Right renal pelvis (tissue), 4 donors: Measurements from ENCODE around the gene TTC21A. TPM values are rescaled to one million over a fixed set of nuclear protein-coding genes. Genes with fewer than 3 reads are reported as not detected.
"Not testable (repeated sequence)": the region's sequence is repeated elsewhere in the genome, so short reads cannot be mapped to it uniquely, and the experiment has no call there.

Experiments used
- DNase-seq, 4 donors: peaks; one replicate each; pipeline ENCODE4 v3.0.0-alpha.2; 2013; ENCODE audit warnings: low read depth in 4 of 4, low spot score in 3 of 4, missing footprints in 1 of 4
- polyA plus RNA-seq, 4 donors: library from polyadenylated mRNA; unstranded; fragments of 120-200 nt; gene quantifications; one replicate each; pipeline ENCODE4 v1.2.1, GENCODE V29; 2013; ENCODE audit not compliant: insufficient read length in 4 of 4

TTC21A gene
- polyA plus RNA-seq = 10 to 100 TPM in 1 of 4 donors, 1 to 10 TPM in 3; 5.9 to 10.9 (median 7.5) TPM

DNA sequence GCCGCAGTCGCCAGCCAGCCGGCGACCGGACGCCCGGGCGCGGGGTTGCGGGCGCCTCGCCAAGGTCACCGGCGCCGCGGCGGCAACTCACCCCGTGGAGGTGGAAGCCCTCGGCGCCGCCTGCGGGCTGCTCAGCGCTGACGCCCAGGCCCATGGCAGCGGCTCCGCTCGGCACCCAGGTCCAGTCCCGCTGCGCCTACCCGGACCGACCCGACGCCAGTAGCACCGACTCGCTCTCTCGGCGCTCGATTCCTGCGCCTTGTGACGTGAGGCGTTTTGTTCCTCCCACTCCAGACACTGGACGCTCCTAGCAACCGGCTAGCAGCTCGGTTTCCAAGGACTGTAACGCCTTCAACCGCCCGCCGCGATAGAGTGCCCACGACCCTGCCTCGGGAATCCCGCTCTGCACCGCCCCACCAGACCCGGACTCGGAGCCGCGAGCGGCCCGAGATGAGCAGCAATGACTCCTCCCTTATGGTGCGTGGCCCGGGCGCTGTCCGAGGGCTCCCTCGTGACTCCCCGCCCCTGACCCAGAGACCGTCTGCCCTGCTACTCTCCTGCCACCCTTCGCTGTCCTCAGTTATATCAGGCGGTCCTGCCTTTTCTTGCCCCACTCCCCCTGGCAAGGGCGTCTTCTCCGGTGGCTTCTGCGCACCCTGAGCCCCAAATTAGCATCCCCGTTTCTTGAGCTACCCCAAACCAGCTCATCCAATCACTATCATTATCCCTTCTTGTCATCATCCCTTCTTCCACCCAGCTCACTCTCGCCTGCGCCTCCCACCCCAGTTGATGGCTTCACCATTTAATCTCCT, at the start of gene TTC21A, which contains the start of gene GORASP1:
Gene TTC21A, plus strand, starts transcription at position 293 of the 812 bp plus-strand sequence. Its CDS starts 158 bp downstream, at position 451.
Gene GORASP1, minus strand, starts transcription at position 240 of the 812 bp plus-strand sequence. Its CDS starts 86 bp downstream, at position 154.
- DNase-seq = peak; percentile 84 to 87 (median 86)

GRCh38 chr3:39061228-39061627, 46.3 kb upstream of the TTC21A start:
- not testable (repeated sequence) for DNase-seq

- DNase-seq = no peak
Measured at GRCh38 chr3:39062180-39062579, 45.3 kb upstream of the TTC21A start.

DNA sequence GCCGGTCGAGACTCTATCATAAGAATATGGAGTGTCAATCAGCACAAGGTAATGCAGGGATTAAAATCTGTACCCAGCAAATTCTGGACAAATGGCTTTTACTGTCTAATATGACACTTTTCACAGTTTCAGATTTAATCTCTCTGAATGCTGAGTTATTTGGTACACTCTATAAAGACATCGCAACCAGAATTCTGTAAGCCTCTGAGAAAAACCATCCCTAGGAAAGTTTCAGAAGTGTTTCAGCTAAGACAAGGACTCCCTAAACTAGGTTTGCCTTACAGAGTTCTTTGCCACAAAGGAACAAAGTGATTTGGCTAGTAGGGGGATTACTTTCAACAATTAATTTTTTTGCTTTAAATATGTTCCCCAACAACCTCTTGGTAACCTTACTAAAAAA, 44.3 kb upstream of the TTC21A start:
- no peak for DNase-seq

GRCh38 chr3:39064646-39065045, 42.8 kb upstream of the TTC21A start:
- DNase-seq = no peak

DNA sequence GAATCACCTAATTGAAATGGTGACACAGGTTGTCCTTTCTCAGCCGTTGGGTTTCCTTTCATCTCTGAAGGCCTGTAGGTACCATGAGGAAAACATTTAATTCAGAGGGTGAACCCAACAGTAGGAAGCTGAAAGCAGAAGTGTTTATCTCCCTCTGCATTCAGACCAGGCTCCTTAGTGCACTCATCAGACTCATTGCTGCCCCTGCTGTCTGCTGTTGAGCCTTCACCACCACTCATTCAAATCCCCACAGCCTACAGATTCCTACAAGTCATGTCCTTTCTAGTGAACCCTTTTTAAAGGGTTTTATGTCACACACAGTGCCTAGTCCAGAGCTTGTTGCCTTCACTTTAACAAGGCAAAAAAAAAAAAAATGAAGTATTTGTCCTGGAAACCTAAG, 42.3 kb upstream of the TTC21A start:
- DNase-seq = no peak

DNA sequence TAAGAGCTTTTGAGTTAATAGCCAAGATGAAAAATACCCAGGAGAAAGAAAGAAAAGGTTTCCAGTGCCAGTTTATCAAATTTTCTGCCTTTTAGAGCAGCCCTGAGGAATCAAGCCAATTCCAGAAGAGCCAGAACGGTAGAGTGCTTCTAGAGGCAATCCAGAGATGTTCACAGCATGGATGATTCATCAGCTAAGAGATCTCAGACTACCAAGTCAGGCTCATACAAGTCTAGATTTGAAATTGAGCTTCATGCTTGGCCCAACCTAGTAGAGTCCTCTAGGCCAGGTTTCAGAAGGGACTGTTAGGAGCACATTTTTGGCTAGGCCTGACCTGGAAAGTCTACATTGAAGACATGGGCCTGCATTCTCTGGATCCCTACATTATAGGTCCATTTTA, 40.2 kb upstream of the TTC21A start:
- no peak for DNase-seq

DNA sequence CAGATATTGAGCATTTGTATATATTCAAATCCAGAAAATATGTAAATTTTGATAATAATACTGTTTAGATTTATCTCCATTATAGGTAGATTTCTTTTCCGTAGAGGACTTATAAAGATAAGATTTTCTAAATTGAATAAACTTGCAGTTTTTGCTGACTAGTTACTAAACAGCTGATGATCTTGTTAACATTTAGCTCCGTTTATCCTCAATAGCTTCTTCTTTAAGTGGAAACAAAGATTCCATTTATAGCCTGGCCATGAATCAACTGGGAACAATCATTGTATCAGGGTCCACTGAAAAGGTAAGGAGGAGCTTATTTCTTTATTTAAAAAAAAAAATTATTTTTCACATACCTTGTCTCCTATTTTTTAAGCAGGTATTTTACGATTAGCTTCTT, 38.9 kb upstream of the TTC21A start:
- no peak for DNase-seq

GRCh38 chr3:39075910-39076309, 31.6 kb upstream of the TTC21A start:
- no peak for DNase-seq

DNA sequence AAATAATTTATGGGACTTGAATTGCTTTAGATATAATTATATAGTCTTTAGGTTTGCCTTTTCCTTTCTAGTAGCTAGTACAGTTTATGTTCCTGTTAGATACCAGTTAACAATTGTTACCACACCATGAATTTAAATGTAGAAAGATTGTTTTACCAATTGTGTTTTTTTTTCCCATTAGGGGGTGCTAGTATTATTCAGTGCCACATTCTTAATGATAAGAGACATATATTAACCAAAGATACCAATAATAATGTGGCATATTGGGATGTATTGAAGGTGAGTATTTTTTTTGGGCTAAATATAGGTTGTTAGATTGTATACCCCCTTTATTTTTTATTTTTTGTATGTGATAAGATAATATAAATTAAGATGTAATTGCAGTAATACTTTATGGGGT, 27.9 kb upstream of the TTC21A start:
- DNase-seq = no peak

DNA sequence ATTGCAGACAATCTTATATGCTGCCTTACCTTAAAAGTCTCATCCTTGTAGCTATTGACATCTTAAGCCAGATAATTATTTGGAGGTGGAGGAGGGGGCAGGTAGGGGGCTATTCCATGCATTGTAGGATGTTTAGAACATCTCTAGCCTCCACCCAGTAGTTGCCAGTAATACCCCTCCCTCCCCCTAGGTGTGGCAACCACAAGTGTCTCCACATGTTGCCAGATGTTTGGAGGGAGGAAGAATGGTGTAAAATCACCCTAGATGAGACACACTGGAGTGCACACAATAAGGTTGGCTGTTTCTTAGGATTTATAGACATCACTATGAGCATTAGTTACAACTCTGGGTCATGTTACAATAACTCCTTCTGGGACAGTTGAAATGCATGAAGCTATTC, 27.5 kb upstream of the TTC21A start:
- no peak for DNase-seq

- DNase-seq = no peak
Measured at GRCh38 chr3:39082666-39083313, 24.7 kb upstream of the TTC21A start.

- DNase-seq = no peak
Measured at GRCh38 chr3:39086144-39086543, 21.3 kb upstream of the TTC21A start.

DNA sequence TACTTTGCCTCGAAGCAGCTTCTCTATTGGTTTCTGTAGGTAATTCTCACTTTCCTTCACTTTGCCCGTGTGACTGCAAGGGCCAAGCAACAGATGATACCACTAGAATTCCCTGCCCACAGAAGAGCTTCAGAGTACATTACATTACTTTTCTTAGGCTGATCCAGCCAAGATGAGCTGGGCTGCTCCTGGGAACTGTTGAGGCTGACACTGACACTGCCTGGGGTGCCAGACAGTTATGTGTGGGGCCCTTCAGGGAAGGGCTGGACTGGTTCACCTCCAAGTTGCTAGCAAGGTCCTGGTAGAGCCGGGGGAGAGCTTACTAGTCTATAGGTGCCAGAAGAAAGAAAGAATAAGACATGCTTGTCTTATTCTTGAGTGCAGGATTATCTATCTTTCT, 19.0 kb upstream of the TTC21A start:
- DNase-seq = no peak

GRCh38 chr3:39088889-39089288, 18.6 kb upstream of the TTC21A start:
- no peak for DNase-seq

DNA sequence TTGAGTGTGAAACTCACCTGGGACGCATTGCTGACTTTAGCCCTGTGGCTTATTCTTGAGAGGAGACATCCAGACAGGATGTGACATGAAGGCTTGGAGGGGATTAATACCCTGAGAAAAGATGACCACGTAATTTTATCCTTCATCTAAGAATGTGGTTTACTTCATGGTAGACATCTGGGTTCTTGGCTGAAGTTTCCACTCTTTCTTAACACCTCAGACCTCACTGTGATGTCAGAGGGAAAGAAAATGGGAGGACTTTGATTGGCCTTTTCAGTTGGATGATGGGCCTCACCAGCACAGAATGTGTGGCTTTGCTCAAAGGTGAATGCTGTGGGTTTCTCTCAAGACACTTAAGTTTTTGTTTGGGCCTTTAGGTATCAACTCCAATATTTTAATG, 16.6 kb upstream of the TTC21A start:
- no peak for DNase-seq

DNA sequence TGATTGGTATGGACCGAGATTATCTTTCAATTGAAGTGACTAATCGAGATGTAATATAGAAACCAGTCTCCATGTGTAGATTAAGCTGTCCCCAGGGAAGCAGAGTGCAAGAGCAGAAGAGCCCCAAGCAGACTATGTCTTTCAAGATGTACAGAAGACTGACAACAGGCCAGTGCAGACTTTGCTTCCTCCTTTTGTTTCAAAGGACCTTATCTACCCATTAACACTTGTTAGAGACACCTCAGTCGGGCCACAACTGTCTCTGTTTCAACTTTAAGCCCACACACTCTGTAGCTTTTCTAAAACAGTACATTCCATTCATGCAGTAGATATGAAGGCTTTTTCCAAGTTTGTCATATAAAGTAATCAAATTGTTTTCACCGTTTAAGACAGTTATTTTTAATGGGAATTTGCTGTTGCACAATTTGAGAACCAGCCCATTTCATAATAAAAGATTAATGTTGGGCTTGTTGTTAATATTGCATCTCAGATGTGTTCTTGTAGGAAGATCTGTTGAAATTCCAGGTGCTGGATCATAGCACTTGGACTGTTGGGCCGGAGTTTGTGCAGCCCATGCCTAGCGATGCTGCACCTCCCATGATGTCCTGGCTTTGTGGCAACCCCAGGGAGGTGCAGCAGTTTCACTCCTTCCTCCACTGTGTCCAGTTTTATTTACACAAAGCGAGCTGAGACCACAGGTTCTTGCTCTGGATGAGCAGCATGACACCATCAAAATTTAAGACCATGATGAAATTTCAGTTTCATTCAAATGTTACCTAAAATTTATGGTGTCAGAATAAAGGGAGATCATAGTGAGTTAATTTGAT, 12.4 kb upstream of the TTC21A start:
- no peak for DNase-seq

DNA sequence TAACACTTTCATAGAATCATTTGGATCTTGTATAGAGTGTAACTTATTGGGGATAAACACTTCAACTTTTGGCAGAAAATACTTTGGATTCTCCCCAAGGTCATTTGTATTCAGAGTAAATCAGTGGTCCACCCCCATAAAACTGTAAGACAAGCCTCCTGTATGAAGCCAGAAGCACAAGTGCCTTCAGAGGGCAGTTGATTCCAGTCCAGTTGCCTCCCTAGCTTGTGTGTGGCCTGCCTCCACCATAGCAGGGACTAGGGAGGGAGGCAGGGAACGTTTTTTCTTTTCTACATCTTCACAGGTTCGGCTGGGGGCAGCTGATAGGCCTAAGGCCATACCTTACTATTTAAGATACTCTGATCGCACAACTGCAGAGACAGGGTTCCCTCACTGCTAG, 11.7 kb upstream of the TTC21A start:
- DNase-seq = no peak

DNA sequence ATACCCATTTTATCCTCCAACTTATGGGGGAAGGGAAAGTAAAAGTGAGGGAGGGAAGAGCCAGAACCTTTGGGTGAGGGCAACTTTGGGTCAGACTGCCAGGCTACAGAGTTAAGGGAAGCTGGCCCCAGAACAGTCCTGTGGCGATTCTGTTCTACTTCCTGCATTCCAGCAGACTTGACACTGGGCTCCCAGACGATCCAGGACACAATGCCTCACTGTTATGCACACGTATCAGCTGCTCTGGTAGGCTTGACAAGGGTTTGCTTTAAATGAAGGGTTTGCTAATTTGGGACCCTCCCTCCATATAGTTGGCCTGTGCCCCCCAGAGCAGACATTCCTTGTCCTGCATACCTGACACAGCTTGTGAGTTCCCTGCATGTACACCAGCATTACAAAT, 10.7 kb upstream of the TTC21A start:
- DNase-seq = no peak

DNA sequence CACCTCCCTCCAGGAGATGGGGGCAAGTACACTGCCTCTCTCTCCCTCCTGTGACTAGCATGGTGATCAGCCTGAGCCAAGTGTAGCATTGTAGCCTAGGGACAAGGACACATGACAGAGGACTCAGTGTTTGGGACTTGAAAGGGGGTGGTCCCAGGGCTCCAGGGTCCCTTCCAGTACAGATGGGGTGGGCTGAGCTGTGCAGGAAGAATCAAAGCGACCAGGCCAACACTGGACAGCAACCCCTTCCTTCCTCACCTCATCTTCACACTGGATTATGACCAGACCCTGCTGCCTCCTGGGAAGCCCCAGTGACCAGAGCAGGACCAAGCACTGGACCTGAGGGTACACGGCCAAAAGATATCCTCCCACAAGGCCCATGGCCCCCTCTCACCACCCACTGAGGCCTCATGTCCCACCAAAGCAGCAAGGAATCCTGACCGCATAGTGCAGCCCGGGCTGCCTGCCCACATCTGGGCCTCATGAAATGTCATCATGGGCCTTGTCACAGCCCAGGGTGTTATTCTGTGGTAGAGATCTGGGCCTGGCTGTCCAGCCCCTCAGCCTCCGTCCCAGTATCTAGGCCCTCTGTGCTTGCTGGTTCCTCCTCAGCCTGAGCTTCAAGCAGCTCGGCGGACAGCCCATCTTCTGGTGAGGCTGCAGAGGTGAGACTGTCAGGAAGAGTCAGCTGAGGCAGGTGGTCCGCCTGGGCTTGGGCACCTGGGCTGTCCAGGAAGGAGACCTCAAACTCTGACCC, 9.6 kb upstream of the TTC21A start:
- no peak for DNase-seq
